Endothelial cell of umbilical vein (primary cell): ENCODE results near the gene B3GAT1. TPM values are rescaled to one million over a fixed set of nuclear protein-coding genes. Genes with fewer than 3 reads are reported as not detected.

ENCODE experiments used
- BruUV-seq: library from RNA; stranded (reverse); fragments of 400-500 nt; replicated peaks from 2 replicates; lab custom pipeline; 2021; lab: Mats Ljungman, UMichigan
- CTCF ChIA-PET: fragments of 300-600, 350-600 bp; sonication (Branson Sonifier 250); formaldehyde crosslinking; loops from one replicate; lab custom pipeline; 2021; ENCODE audit warnings: antibody characterized with exemption, inconsistent platforms; lab: Charles Lee
- POLR2A ChIA-PET: fragments of 300-600, 350-600 bp; sonication (Branson Sonifier 250); formaldehyde crosslinking; loops from one replicate; lab custom pipeline; 2021; ENCODE audit warnings: antibody characterized with exemption, inconsistent platforms; lab: Charles Lee
- DNase-seq: peaks from one replicate; pipeline ENCODE4 v3.0.0-alpha.2; 2011; ENCODE audit warnings: low read depth, low spot score
- FAIRE-seq: peaks from 2 replicates; lab custom pipeline; 2011; peaks lifted over from hg19 to GRCh38; lab: Jason Lieb, UNC
- H2AFZ ChIP-seq: 2 replicates; pipeline ENCODE4 v1.6.0; 2012; ENCODE audit warnings: low read depth, low read length, control low read depth, inconsistent platforms
- H3K27ac ChIP-seq: 2 replicates; pipeline ENCODE4 v1.5.1; 2011; ENCODE audit warnings: low read depth, mild to moderate bottlenecking, control low read depth, low read length, moderate library complexity; ENCODE audit not compliant: insufficient read depth
- H3K27me3 ChIP-seq, 2 experiments: 2 replicates each; pipeline versions ENCODE4 v1.6.0 to v1.6.1; 2011; ENCODE audit warnings: low read length in 2 of 2, mixed read lengths in 1 of 2; ENCODE audit not compliant: control insufficient read depth in 2 of 2, insufficient read depth in 2 of 2
- H3K36me3 ChIP-seq, 2 experiments: 2 replicates in 1 of 2; 3 replicates in 1 of 2; pipeline ENCODE4 v1.5.1; 2011; ENCODE audit warnings: low read length in 2 of 2, mild to moderate bottlenecking in 1 of 2, moderate library complexity in 1 of 2; ENCODE audit not compliant: control insufficient read depth in 2 of 2, insufficient read depth in 2 of 2; ENCODE audit errors: extremely low read depth in 1 of 2
- H3K4me1 ChIP-seq: 3 replicates; pipeline ENCODE4 v1.5.1; 2011; ENCODE audit warnings: mild to moderate bottlenecking, low read length; ENCODE audit not compliant: control insufficient read depth, insufficient read depth; ENCODE audit errors: extremely low read depth
- H3K4me2 ChIP-seq: 2 replicates; pipeline ENCODE4 v1.6.1; 2011; ENCODE audit warnings: low read length, control low read depth, mixed read lengths; ENCODE audit not compliant: insufficient read depth
- H3K4me3 ChIP-seq, 3 experiments: fragments of 200-600 bp in 1 of 3; sonication (generic), shearing (Covaris generic) in 1 of 3; replicated peaks in 1 of 3; 2 replicates each; pipeline ENCODE4 v1.5.1; 2011 to 2016; ENCODE audit warnings: control low read depth in 3 of 3, low read length in 3 of 3, mild to moderate bottlenecking in 2 of 3, inconsistent platforms in 1 of 3, low read depth in 1 of 3, moderate library complexity in 1 of 3; ENCODE audit not compliant: insufficient read depth in 1 of 3
- H3K79me2 ChIP-seq: 2 replicates; pipeline ENCODE4 v1.6.0; 2012; ENCODE audit warnings: low read length, inconsistent platforms; ENCODE audit not compliant: control insufficient read depth, insufficient read depth
- H3K9ac ChIP-seq: replicated peaks from 2 replicates; pipeline ENCODE3; 2011; ENCODE audit warnings: low read length, control low read depth; ENCODE audit not compliant: insufficient read depth; ENCODE audit errors: extremely low read depth
- H3K9me1 ChIP-seq: replicated peaks from 3 replicates; pipeline ENCODE4 v1.6.0; 2011; ENCODE audit warnings: mild to moderate bottlenecking, low read length; ENCODE audit not compliant: control insufficient read depth, insufficient read depth; ENCODE audit errors: extremely low read depth
- H3K9me3 ChIP-seq: replicated peaks from 2 replicates; pipeline ENCODE4 v1.5.1; 2012; ENCODE audit warnings: low read length, inconsistent platforms; ENCODE audit not compliant: control insufficient read depth, insufficient read depth
- H4K20me1 ChIP-seq: replicated peaks from 2 replicates; pipeline ENCODE3; 2011; ENCODE audit warnings: mild to moderate bottlenecking, low read length; ENCODE audit not compliant: control insufficient read depth, insufficient read depth; ENCODE audit errors: extremely low read depth
- CTCF ChIP-seq, 2 donors: IDR thresholded peaks; 1 replicate in 1 of 2; 2 replicates in 1 of 2; pipeline ENCODE4 v1.5.1; 2011; ENCODE audit warnings: low read length in 2 of 2, mild to moderate bottlenecking in 2 of 2, moderate library complexity in 2 of 2, control low read depth in 1 of 2, inconsistent platforms in 1 of 2, low read depth in 1 of 2; ENCODE audit not compliant: insufficient read depth in 1 of 2; ENCODE audit errors: extremely low read depth in 1 of 2
- EZH2 ChIP-seq: IDR thresholded peaks from 2 replicates; pipeline ENCODE4 v1.6.1; 2012; ENCODE audit warnings: borderline replicate concordance, low read depth, mild to moderate bottlenecking, moderate library complexity, low read length, inconsistent platforms; ENCODE audit not compliant: severe bottlenecking
- FOS ChIP-seq: IDR thresholded peaks from 2 replicates; pipeline ENCODE4 v1.6.1; 2011; ENCODE audit warnings: mild to moderate bottlenecking, low read length, moderate library complexity, borderline replicate concordance; ENCODE audit not compliant: insufficient read depth
- GATA2 ChIP-seq: IDR thresholded peaks from 2 replicates; pipeline ENCODE4 v1.7.0; 2011; ENCODE audit warnings: low read depth, mild to moderate bottlenecking, moderate library complexity, mixed read lengths, low read length; ENCODE audit not compliant: insufficient read length, insufficient read depth
- JUN ChIP-seq: IDR thresholded peaks from 2 replicates; pipeline ENCODE4 v1.6.1; 2011; ENCODE audit warnings: borderline replicate concordance, low read depth; ENCODE audit not compliant: insufficient read length, insufficient read depth
- MAX ChIP-seq: IDR thresholded peaks from 2 replicates; pipeline ENCODE4 v1.6.1; 2011; ENCODE audit not compliant: insufficient read depth, insufficient read length
- MYC ChIP-seq: IDR thresholded peaks from one replicate; pipeline ENCODE4 v1.6.1; 2011; ENCODE audit warnings: mild to moderate bottlenecking, low read depth, low read length
- POLR2A ChIP-seq: IDR thresholded peaks from 2 replicates; pipeline ENCODE4 v1.6.1; 2012; ENCODE audit warnings: low read depth, mild to moderate bottlenecking, control low read depth, low read length
- POLR2AphosphoS5 ChIP-seq: IDR thresholded peaks from 2 replicates; pipeline ENCODE4 v1.6.1; 2012; ENCODE audit warnings: low read depth, mild to moderate bottlenecking, control low read depth, low read length, moderate library complexity; ENCODE audit not compliant: insufficient read depth
- dilution Hi-C: fragments of 300-500 bp; cut with MboI; formaldehyde crosslinking; loops from one replicate; pipeline ENCODE4 v1.15.0; 2019; ENCODE audit warnings: low sequenced_read_pairs; ENCODE audit not compliant: extremely low pct_ligation_motif_present
- intact Hi-C: fragments of 100-400 bp; cut with micrococcal nuclease; formaldehyde crosslinking; loops from one replicate; pipeline ENCODE4 v1.10.0; 2022
- polyA plus RNA-seq, 4 experiments: library from polyadenylated mRNA; depleted of rRNA in 3 of 4; stranded (reverse) in 3 of 4; unstranded in 1 of 4; fragments of >200 nt; gene quantifications; 2 replicates each; pipeline versions ENCODE4 v1.2.1 to v1.2.3, GENCODE V29; 2011 to 2012; ENCODE audit warnings: missing spikeins in 1 of 4
- total RNA-seq: library from RNA; stranded (reverse); gene quantifications from 2 replicates; pipeline ENCODE4 v1.2.3, GENCODE V29; 2021

The B3GAT1 gene
- total and polyA plus RNA-seq, 2 donors (not counting 3 experiments of a cell fraction or from before 2014, with no cell fraction given), result 0.01 TPM; not detected in 1

- Histone ChIP-seq H3K79me2 (no peaks in the 10 kb centered on the region), H3K9me1 (no peaks in the 10 kb centered on the region), H3K9ac (no peak overlapping the region), H3K4me1 (no peaks in the 10 kb centered on the region), H3K27ac (no peak overlapping the region), H3K9me3 (no peaks in the 10 kb centered on the region), H2AFZ (no peak overlapping the region), H3K36me3 (no peaks in the 10 kb centered on the region), H4K20me1 (no peaks in the 10 kb centered on the region), H3K4me2 (no peak overlapping the region), H3K27me3 (no peaks in the 10 kb centered on the region), H3K4me3 (no peak overlapping the region)
- intact Hi-C loops (no loop called here), dilution Hi-C loops (no loop called here)
- TF ChIP-seq POLR2A (no peak), GATA2 (no peak)
- FAIRE-seq (no peak), DNase-seq (no peak)
- BruUV-seq, result no TSS peak
- ChIA-PET POLR2A (no interaction called here), CTCF (no interaction called here)
These were observed 19.0 kb downstream of the B3GAT1 start for GRCh38 chr11:134392953-134393615.

GRCh38 chr11:134391656-134392055 lies 20.4 kb downstream of the B3GAT1 start:
- no peak for DNase-seq
- Histone ChIP-seq H3K4me2 (no peak overlapping the region), H4K20me1 (no peaks in the 10 kb centered on the region), H3K27ac (no peak overlapping the region), H3K9me1 (no peaks in the 10 kb centered on the region), H3K27me3 (no peaks in the 10 kb centered on the region), H2AFZ (no peak overlapping the region), H3K9me3 (no peaks in the 10 kb centered on the region), H3K79me2 (no peaks in the 10 kb centered on the region), H3K4me3 (no peak overlapping the region), H3K4me1 (no peaks in the 10 kb centered on the region), H3K36me3 (no peaks in the 10 kb centered on the region), H3K9ac (no peak overlapping the region)
- BruUV-seq, result no TSS peak
- FAIRE-seq, result no peak
- ChIA-PET CTCF (no interaction called here), POLR2A (no interaction called here)
- dilution Hi-C loops (no loop called here), intact Hi-C loops (no loop called here)
- TF ChIP-seq POLR2A (no peak), JUN (no peak), CTCF (IDR thresholded peaks at IDR 0.05; ENCODE audit: extremely low read depth in 1 of 2, insufficient read depth in 1 of 2, low read depth in 1 of 2, low read length in 2 of 2) (no peak), POLR2AphosphoS5 (no peak), MAX (no peak), GATA2 (no peak), FOS (no peak), EZH2 (no peak), MYC (no peak)
